ENCODE data around the gene OSBPL2.

DNA sequence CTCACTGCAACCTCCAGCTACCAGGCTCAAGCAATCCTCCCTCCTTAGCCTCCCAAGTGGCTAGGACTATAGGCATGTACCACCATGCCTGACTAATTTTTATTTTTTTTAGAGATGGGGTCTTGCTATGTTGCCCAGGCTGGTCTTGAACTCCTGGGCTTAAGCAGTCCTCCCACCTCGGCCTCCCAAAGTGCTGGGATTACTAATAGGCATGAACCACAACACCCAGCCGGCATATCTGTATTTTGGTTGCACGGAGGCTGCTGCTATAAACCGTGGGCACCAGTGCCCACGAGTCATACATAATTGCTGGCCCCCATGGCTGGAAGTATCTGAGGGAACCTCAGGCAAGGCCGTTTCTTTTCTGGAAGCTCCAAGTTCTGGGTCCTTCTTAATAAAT, 46.1 kb downstream of the OSBPL2 start:
- TF ChIP-seq, protein P1, sequence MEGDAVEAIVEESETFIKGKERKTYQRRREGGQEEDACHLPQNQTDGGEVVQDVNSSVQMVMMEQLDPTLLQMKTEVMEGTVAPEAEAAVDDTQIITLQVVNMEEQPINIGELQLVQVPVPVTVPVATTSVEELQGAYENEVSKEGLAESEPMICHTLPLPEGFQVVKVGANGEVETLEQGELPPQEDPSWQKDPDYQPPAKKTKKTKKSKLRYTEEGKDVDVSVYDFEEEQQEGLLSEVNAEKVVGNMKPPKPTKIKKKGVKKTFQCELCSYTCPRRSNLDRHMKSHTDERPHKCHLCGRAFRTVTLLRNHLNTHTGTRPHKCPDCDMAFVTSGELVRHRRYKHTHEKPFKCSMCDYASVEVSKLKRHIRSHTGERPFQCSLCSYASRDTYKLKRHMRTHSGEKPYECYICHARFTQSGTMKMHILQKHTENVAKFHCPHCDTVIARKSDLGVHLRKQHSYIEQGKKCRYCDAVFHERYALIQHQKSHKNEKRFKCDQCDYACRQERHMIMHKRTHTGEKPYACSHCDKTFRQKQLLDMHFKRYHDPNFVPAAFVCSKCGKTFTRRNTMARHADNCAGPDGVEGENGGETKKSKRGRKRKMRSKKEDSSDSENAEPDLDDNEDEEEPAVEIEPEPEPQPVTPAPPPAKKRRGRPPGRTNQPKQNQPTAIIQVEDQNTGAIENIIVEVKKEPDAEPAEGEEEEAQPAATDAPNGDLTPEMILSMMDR (IDR thresholded peaks at IDR 0.05), result no peak
- no peak for TF ChIP-seq POLR2A (IDR thresholded peaks at IDR 0.05)

All from testis (tissue), 2 donors.